Skeletal muscle tissue (tissue), 4 donors: ENCODE measurements around the gene PLOD3. TPM values are rescaled to one million over a fixed set of nuclear protein-coding genes. Genes with fewer than 3 reads are reported as not detected.

Experiments used
- H3K27ac ChIP-seq: one replicate; pipeline ENCODE4 v1.7.0; 2013; ENCODE audit warnings: mild to moderate bottlenecking, low read depth, low read length, inconsistent platforms
- H3K27me3 ChIP-seq, 3 donors: one replicate each; pipeline ENCODE4 v1.7.0; 2013; ENCODE audit warnings: low read length in 3 of 3; ENCODE audit not compliant: control insufficient read depth in 3 of 3, insufficient read depth in 3 of 3
- H3K36me3 ChIP-seq, 3 donors: one replicate each; pipeline ENCODE4 v1.7.0; 2013; ENCODE audit warnings: low read length in 3 of 3; ENCODE audit not compliant: control insufficient read depth in 3 of 3, insufficient read depth in 3 of 3
- H3K4me1 ChIP-seq, 3 donors: one replicate each; pipeline ENCODE4 v1.7.0; 2013; ENCODE audit warnings: low read length in 3 of 3, mild to moderate bottlenecking in 3 of 3; ENCODE audit not compliant: control insufficient read depth in 3 of 3, insufficient read depth in 3 of 3
- H3K4me3 ChIP-seq, 3 donors: one replicate each; pipeline ENCODE4 v1.7.0; 2013; ENCODE audit warnings: low read length in 3 of 3
- H3K9ac ChIP-seq, 3 donors: one replicate each; pipeline ENCODE4 v1.7.0; 2013; ENCODE audit warnings: low read length in 3 of 3, mild to moderate bottlenecking in 3 of 3, moderate library complexity in 2 of 3, low read depth in 1 of 3
- H3K9me3 ChIP-seq, 3 donors: one replicate each; pipeline ENCODE4 v1.7.0; 2013; ENCODE audit warnings: low read length in 3 of 3; ENCODE audit not compliant: control insufficient read depth in 3 of 3
- total RNA-seq: library from RNA; depleted of rRNA; stranded (reverse); fragments of >200 nt; gene quantifications from one replicate; pipeline ENCODE4 v1.2.3, GENCODE V29; 2014
- donor health status: Osteomylitis.

The PLOD3 gene
- total RNA-seq, 1 donor from 2014 or later: 20.9 TPM

DNA sequence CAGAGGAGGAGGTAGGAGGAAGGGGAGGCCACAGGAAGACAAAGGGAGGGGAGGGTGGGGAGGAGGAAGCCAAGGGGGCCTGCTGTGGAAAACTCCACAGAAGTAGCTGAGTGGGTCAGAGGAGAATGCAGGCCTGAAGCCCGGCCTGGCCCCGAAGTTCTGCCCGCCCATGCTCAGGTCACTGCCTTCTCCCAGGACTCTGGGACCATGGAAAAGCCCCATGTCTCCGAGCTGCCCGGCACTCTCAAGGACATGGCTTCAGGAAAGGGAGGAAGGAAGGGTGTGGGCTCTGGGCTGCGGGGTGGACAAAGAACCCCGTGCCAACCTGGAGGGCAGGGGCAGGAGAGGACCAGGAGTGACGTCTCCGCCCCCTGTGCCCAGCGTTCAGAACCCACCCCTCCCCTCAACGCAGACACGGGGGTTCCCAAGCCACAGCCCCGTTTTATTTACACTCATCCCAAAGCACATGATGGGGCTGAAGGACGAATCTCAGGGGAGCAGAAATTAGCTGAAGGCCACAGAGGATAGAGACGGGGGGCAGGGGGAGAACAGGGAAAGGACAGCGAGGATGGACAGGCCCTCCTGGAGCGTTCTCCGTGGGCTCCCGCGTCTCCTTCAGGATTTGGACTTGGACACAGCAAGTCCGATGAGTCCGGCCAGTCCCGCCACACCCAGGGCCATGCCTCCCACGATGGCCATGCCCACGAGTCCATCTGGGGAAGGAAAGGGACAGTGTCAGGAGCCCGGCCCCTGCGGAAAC is 22.0 kb upstream of the PLOD3 start:
- Histone ChIP-seq H3K36me3 (peaks cover 24 to 28% (median 25%) of the 10 kb centered on the region in 3 donors), H3K27me3 (no peaks in the 10 kb centered on the region), H3K9ac (peak overlapping the region in 1 of 3 donors; percentile 72), H3K27ac (peak overlapping the region; percentile 59), H3K4me1 (peaks cover 47 to 59% (median 54%) of the 10 kb centered on the region in 3 donors), H3K4me3 (no peak overlapping the region), H3K9me3 (no peaks in the 10 kb centered on the region)

DNA sequence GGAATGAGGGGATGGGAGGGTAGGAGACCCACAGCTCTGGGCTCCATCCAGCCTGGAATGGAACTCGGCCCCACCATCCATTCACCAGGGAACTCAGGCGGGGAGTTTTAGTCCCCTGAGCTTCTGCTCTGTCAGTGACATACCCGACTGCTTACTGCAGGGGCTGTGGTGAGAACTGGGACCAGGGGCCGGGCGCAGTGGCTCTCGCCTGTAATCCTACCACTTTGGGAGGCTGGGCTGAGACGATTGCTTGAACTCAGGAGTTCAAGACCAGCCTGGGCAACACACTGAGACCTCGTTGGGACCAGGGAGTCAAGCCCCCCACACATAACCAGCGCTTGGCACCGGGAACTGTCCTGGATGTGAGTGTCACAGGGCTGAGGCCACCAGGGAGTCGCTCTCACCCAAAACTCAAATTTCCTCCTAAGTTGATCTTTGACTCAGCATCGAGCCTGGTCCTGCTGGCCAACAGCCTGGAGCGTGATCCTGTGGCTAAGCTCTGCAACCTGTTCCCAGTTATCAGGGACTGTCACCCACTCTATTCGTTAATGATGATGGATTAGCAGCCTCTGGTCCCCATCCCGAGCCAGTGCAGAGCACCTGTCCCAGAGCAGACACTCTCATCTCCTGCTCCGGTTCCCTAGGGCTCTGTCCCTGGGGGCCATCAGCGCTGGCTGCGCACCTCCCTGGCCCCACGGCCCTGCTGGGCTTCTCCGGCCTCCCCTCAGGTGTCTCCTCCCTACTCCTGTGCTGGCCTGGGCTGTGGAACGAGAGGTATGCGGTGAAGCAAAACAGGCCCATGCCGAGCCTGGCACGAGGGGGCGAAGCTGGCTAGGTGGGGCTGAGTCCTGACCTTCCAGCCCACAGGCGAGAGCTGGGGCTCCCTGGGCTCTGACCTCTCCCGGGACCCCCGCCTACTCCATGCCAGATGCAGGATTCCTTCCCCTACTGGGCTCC is 21.1 kb upstream of the PLOD3 start:
- H3K27me3 ChIP-seq: no peaks in the 10 kb centered on the region
- peaks cover 41 to 51% (median 48%) of the 10 kb centered on the region in 3 donors for H3K4me1 ChIP-seq
- peak overlapping the region; percentile 50 to 72 (median 54) for H3K9ac ChIP-seq
- peak overlapping the region; percentile 59 for H3K27ac ChIP-seq
- H3K36me3 ChIP-seq: peaks cover 22 to 28% (median 24%) of the 10 kb centered on the region in 3 donors
- peak overlapping the region in 2 of 3 donors; percentile 43 to 45 for H3K4me3 ChIP-seq
- no peaks in the 10 kb centered on the region for H3K9me3 ChIP-seq

DNA sequence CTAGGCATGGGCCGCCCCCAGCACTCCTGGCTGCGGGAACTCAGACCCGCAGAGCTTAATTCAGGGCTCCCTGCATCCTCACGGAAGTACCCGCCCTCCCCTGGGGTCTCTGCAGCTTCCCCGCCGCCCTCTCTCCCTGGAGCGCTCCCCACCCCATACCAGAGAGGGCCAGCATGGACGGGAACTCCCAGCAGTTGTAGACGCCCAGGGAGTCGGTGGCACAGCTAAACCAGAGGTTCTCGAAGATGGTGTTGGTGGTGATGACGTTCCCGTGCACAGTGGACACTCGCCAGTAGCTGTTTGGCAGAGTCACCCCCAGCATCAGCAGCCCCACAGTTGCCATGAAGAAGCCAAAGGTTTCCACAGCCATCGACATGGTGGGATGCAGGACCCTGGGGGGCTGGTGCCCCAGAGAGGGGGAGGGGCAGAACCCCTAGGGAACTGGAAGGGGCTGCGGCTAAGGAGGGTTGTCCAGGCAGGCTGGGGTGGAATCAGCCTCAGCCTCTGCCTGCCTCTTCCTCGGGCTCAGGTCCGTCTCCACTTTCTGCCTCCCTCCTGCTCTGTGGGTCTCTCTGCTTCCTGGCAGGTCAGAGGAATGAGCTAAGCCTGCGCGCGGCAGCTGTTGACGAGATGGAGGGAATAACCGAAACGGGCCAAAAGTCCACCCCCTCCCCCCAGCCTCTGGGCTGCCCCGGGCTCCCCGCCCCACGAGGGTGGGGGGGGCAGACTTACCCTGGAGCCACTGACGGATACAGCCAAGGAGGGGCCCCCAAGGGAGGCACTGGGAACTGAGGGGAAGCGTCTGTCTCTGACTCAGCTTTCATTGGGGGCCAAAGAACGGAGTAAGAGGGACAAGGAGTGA is 20.1 kb upstream of the PLOD3 start, which contains the start of gene CLDN15:
Gene CLDN15 (minus strand): TSS at position 597 of the 862 bp plus-strand sequence. CDS start 221 bp downstream, at position 376.
- H3K4me1 ChIP-seq: peaks cover 34 to 41% (median 40%) of the 10 kb centered on the region in 3 donors
- H3K9ac ChIP-seq: peak within 1 kb of the TSS; percentile 50 to 72 (median 54)
- peak within 1 kb of the TSS in 2 of 3 donors; percentile 45 to 56 for H3K4me3 ChIP-seq
- H3K27ac ChIP-seq: peak within 1 kb of the TSS; percentile 59
- H3K9me3 ChIP-seq: no peaks in the 10 kb centered on the region
- H3K36me3 ChIP-seq: peaks cover 22 to 24% (median 23%) of the 10 kb centered on the region in 3 donors
- H3K27me3 ChIP-seq: no peaks in the 10 kb centered on the region

DNA sequence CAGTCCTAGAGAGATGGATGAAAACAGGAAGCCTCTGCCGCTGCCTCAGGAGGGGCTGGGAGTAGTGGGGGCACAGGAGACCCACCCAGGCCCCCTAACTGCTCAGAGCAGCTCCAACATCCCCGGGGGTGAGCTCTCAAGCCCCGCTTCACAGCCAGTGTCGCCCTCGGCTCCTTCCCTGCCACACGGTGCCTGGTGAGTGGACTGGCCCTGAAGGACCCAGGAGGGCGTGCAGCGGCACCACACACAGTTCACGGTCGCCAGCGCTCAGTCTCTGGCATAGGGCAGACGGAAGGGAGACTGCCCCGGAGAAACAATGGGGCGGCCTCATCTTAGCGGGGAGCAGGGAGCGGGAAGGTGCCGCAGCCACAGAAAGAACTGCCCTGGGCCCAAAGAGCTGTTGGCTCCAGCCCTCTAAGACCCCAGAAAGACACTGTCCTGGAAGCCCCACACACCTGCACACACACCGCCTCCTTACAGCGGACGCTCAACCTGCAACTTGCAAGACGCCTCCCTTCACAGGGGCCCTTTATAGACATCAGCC is 19.0 kb upstream of the PLOD3 start:
- no peak overlapping the region for H3K27ac ChIP-seq
- H3K9me3 ChIP-seq: no peaks in the 10 kb centered on the region
- no peak overlapping the region for H3K4me3 ChIP-seq
- peak overlapping the region in 1 of 3 donors; percentile 33 for H3K9ac ChIP-seq
- peaks cover 22 to 24% (median 23%) of the 10 kb centered on the region in 3 donors for H3K36me3 ChIP-seq
- peaks cover 32 to 39% (median 37%) of the 10 kb centered on the region in 3 donors for H3K4me1 ChIP-seq
- H3K27me3 ChIP-seq: no peaks in the 10 kb centered on the region

DNA sequence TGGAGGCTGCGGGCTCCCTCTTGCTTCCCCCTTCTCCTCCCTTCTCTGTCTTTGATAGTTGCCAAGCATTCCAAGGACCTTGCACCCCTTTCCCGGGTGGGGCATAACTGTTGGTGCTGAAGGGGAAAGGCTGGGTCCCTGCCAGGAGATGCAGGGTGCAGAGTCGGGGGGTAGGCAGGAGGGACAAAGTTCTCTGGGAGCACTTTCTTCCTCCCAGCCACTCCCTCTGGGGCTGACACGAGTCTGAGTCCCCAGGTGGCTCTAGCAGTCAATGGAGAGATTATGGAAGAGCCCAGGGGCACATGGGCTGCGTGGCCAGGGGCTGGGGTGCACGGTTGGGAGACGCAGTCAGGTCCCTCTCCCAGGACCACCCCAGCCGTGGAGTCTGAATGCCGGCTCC is 18.1 kb upstream of the PLOD3 start:
- no peaks in the 10 kb centered on the region for H3K9me3 ChIP-seq

DNA sequence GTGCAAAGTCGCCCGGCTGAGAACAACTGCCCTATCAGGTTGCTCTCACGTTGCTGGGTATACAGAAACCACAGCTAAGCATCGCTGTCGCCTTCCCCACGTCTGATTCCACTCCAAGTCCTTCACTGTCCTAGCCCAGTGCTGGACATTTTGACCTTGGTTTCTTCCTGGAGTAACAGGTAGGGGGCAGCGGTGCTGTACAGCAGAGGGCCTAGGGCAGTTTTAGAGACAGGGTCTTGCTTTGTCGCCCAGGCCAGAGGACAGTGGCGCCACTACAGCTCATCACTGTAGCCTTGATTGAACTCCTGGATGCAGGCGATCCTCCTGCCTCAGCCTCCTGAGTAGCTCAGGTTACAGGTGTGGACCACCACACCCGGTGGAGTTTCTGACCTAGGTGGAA is 17.7 kb upstream of the PLOD3 start:
- Histone ChIP-seq H3K36me3 (peaks cover 12 to 14% (median 13%) of the 10 kb centered on the region in 3 donors), H3K9me3 (no peaks in the 10 kb centered on the region), H3K27ac (no peak overlapping the region), H3K4me1 (peaks cover 23 to 35% (median 28%) of the 10 kb centered on the region in 3 donors), H3K9ac (no peak overlapping the region), H3K27me3 (no peaks in the 10 kb centered on the region), H3K4me3 (no peak overlapping the region)

More for the DNA sequence above, 18.1 kb upstream of the PLOD3 start:
- Histone ChIP-seq H3K27ac (no peak overlapping the region), H3K36me3 (peaks cover 17 to 19% (median 18%) of the 10 kb centered on the region in 3 donors), H3K4me3 (no peak overlapping the region), H3K27me3 (no peaks in the 10 kb centered on the region), H3K9ac (no peak overlapping the region), H3K4me1 (peaks cover 26 to 35% (median 31%) of the 10 kb centered on the region in 3 donors)

DNA sequence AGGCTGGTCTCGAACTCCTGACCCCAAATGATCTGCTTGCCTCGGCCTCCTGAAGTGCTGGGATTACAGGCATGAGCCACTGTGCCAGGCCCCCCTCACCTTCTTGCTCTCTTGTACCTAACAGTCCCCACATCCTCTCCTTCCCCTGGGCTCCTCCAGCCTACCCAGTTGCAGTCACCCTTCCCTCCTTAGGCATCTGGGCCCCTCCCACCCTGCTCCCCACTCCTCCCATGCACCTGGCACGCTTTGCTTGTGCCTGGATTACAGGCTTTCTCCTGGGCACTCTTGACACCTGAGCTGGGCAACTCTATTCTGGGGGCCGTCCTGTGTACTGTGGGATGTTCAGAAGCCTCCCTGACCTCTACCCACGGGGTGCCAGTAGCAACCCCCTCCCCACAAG is 17.3 kb upstream of the PLOD3 start:
- peaks cover 22 to 31% (median 25%) of the 10 kb centered on the region in 3 donors for H3K4me1 ChIP-seq
- H3K9ac ChIP-seq: no peak overlapping the region
- no peaks in the 10 kb centered on the region for H3K27me3 ChIP-seq
- no peak overlapping the region for H3K4me3 ChIP-seq
- H3K36me3 ChIP-seq: peaks cover 8 to 10% (median 10%) of the 10 kb centered on the region in 3 donors
- H3K9me3 ChIP-seq: no peaks in the 10 kb centered on the region
- no peak overlapping the region for H3K27ac ChIP-seq

DNA sequence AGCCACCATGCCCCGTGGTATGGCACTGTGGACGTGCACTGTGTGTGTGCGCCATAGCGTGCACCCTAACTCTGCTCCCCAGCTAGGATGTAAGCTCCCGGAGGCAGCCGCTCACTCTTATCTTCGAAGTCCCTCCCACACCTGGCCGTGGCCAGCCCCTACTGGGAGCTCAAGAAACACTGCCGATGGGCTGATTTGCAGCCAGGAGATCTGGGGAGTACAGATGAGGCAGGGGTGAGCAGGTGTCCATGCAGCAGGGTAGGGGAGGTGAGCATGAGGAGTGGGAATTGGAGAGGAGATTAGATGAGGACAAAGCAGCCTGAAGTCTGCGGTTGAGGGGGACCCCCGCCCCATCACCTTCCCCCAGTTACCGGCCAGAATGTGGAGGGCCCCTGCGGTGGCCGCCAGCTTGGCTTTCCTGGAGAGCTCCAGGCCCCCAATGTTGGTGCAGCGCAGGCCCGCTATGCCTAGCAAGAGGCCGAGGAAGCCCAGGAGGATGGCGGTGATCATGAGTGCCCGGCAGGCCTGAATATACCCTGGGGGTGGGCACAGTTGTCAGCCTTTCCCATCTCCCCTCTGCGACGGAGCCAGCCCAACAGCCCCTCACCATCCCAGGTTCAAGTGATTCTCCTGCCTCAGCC is 16.6 kb upstream of the PLOD3 start:
- Histone ChIP-seq H3K9ac (no peak overlapping the region), H3K9me3 (no peaks in the 10 kb centered on the region), H3K36me3 (peaks cover 2 to 6% (median 4%) of the 10 kb centered on the region in 3 donors), H3K4me1 (peaks cover 19 to 25% (median 20%) of the 10 kb centered on the region in 3 donors), H3K27ac (no peak overlapping the region), H3K4me3 (no peak overlapping the region), H3K27me3 (no peaks in the 10 kb centered on the region)
